Measurements from ENCODE around the gene SYT1. TPM values are rescaled to one million over a fixed set of nuclear protein-coding genes. Genes with fewer than 3 reads are reported as not detected.

SYT1 gene
- total and polyA plus RNA-seq, 3 experiments from 2014 or later, result not detected

GRCh38 chr12:79056775-79057174 lies 192.2 kb downstream of the SYT1 start:
- Histone ChIP-seq H3K9me3 (ENCODE audit: low read length) (no peaks in the 10 kb centered on the region), H3K36me3 (ENCODE audit: insufficient read depth, low read length) (no peaks in the 10 kb centered on the region), H3K27ac (ENCODE audit: low read depth, low read length) (no peak overlapping the region), H3K4me3 (ENCODE audit: low read length) (no peak overlapping the region), H3K27me3 (ENCODE audit: insufficient read depth, low read length, poor library complexity, severe bottlenecking) (no peaks in the 10 kb centered on the region), H3K4me1 (ENCODE audit: insufficient read depth, low read length) (no peaks in the 10 kb centered on the region)
- Mint-ChIP-seq H3K4me3 (no peak overlapping the region), H3K36me3 (no peaks in the 10 kb centered on the region), H3K4me1 (no peaks in the 10 kb centered on the region), H3K9me3 (peaks cover 0 to 14% (median 5%) of the 10 kb centered on the region in 5 donors), H3K27me3 (peaks cover 0 to 4% of the 10 kb centered on the region in 2 donors), H3K27ac (no peak overlapping the region)
- ChIA-PET POLR2A (no interaction called here), CTCF (no interaction called here)
- no peak for DNase-seq

- Histone ChIP-seq H3K36me3 (ENCODE audit: insufficient read depth, low read length) (no peaks in the 10 kb centered on the region), H3K27me3 (ENCODE audit: insufficient read depth, low read length, poor library complexity, severe bottlenecking) (no peaks in the 10 kb centered on the region), H3K4me1 (ENCODE audit: insufficient read depth, low read length) (no peaks in the 10 kb centered on the region), H3K4me3 (ENCODE audit: low read length) (no peak overlapping the region), H3K27ac (ENCODE audit: low read depth, low read length) (no peak overlapping the region), H3K9me3 (ENCODE audit: low read length) (no peaks in the 10 kb centered on the region)
- peaks cover 0 to 21% (median 5%) of the 10 kb centered on the region in 5 donors for H3K9me3 Mint-ChIP-seq
- H3K36me3 Mint-ChIP-seq, result no peaks in the 10 kb centered on the region
- no peaks in the 10 kb centered on the region for H3K4me1 Mint-ChIP-seq
- ChIA-PET CTCF (no interaction called here), POLR2A (no interaction called here)
- H3K4me3 Mint-ChIP-seq, result no peak overlapping the region
- H3K27me3 Mint-ChIP-seq, result peaks cover 0 to 4% of the 10 kb centered on the region in 2 donors
- H3K27ac Mint-ChIP-seq, result no peak overlapping the region
- DNase-seq, result no peak
These were observed 193.0 kb downstream of the SYT1 start for GRCh38 chr12:79057540-79057939.

- no peak overlapping the region for H3K27ac ChIP-seq (ENCODE audit: low read depth, low read length)
- POLR2A ChIA-PET, result no interaction called here
- no peak for DNase-seq
- no peak overlapping the region for H3K4me3 ChIP-seq (ENCODE audit: low read length)
- peaks cover 0 to 4% of the 10 kb centered on the region in 2 donors for H3K27me3 Mint-ChIP-seq
- CTCF ChIA-PET, result no interaction called here
- H3K36me3 ChIP-seq (ENCODE audit: insufficient read depth, low read length), result no peaks in the 10 kb centered on the region
- H3K9me3 ChIP-seq (ENCODE audit: low read length), result no peaks in the 10 kb centered on the region
- no peak overlapping the region for H3K4me3 Mint-ChIP-seq
- no peaks in the 10 kb centered on the region for H3K4me1 Mint-ChIP-seq
- H3K36me3 Mint-ChIP-seq, result no peaks in the 10 kb centered on the region
- no peaks in the 10 kb centered on the region for H3K27me3 ChIP-seq (ENCODE audit: insufficient read depth, low read length, poor library complexity, severe bottlenecking)
- no peaks in the 10 kb centered on the region for H3K4me1 ChIP-seq (ENCODE audit: insufficient read depth, low read length)
- H3K9me3 Mint-ChIP-seq, result peaks cover 1 to 22% (median 3%) of the 10 kb centered on the region in 5 donors
- H3K27ac Mint-ChIP-seq, result no peak overlapping the region
These were observed 193.8 kb downstream of the SYT1 start for GRCh38 chr12:79058342-79058741.

DNA sequence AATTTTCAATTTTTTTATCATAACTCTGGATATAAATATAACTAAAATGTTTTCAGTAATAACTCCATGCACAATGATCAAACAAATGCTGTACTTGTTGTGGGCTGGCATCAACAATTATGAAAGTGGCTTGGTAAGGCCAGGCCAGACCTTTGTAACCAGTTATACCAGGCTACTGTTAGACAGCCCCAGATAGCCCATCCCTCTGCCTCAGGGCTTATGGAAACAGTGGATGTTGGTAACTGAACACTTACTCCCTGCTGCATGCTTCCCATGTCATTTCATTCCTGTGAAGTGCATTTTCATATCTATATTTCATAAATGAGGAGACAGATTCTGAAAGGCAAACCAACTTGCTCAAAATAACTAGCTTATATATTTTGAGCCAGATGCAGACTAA lies 195.0 kb downstream of the SYT1 start:
- Mint-ChIP-seq H3K4me3 (no peak overlapping the region), H3K36me3 (no peaks in the 10 kb centered on the region), H3K27me3 (peaks cover 0 to 4% of the 10 kb centered on the region in 2 donors), H3K27ac (no peak overlapping the region), H3K9me3 (peaks cover 1 to 17% (median 3%) of the 10 kb centered on the region in 5 donors), H3K4me1 (no peaks in the 10 kb centered on the region)
- ChIA-PET POLR2A (no interaction called here), CTCF (no interaction called here)
- H3K36me3 ChIP-seq (ENCODE audit: insufficient read depth, low read length), result no peaks in the 10 kb centered on the region
- H3K27me3 ChIP-seq (ENCODE audit: insufficient read depth, low read length, poor library complexity, severe bottlenecking), result no peaks in the 10 kb centered on the region
- no peak for DNase-seq
- H3K9me3 ChIP-seq (ENCODE audit: low read length), result no peaks in the 10 kb centered on the region
- no peaks in the 10 kb centered on the region for H3K4me1 ChIP-seq (ENCODE audit: insufficient read depth, low read length)
- H3K27ac ChIP-seq (ENCODE audit: low read depth, low read length), result no peak overlapping the region
- H3K4me3 ChIP-seq (ENCODE audit: low read length), result no peak overlapping the region

- Histone ChIP-seq H3K9me3 (ENCODE audit: low read length) (no peaks in the 10 kb centered on the region), H3K36me3 (ENCODE audit: insufficient read depth, low read length) (no peaks in the 10 kb centered on the region), H3K27ac (ENCODE audit: low read depth, low read length) (no peak overlapping the region), H3K4me1 (ENCODE audit: insufficient read depth, low read length) (no peaks in the 10 kb centered on the region), H3K27me3 (ENCODE audit: insufficient read depth, low read length, poor library complexity, severe bottlenecking) (no peaks in the 10 kb centered on the region), H3K4me3 (ENCODE audit: low read length) (no peak overlapping the region)
- H3K4me1 Mint-ChIP-seq, result no peaks in the 10 kb centered on the region
- peaks cover 0 to 4% of the 10 kb centered on the region in 2 donors for H3K27me3 Mint-ChIP-seq
- ChIA-PET CTCF (no interaction called here), POLR2A (no interaction called here)
- no peak overlapping the region for H3K27ac Mint-ChIP-seq
- no peak overlapping the region for H3K4me3 Mint-ChIP-seq
- peaks cover 1 to 17% (median 6%) of the 10 kb centered on the region in 5 donors for H3K9me3 Mint-ChIP-seq
- H3K36me3 Mint-ChIP-seq, result no peaks in the 10 kb centered on the region
- DNase-seq, result no peak
These were observed 198.7 kb downstream of the SYT1 start for GRCh38 chr12:79063258-79063657.

GRCh38 chr12:79067977-79068376 lies 203.4 kb downstream of the SYT1 start:
- no peak overlapping the region for H3K4me3 ChIP-seq (ENCODE audit: low read length)
- Mint-ChIP-seq H3K4me1 (no peaks in the 10 kb centered on the region), H3K9me3 (peaks cover 0 to 12% (median 5%) of the 10 kb centered on the region in 5 donors), H3K36me3 (no peaks in the 10 kb centered on the region), H3K27ac (no peak overlapping the region), H3K4me3 (no peak overlapping the region), H3K27me3 (no peaks in the 10 kb centered on the region)
- no peak for DNase-seq
- no peaks in the 10 kb centered on the region for H3K4me1 ChIP-seq (ENCODE audit: insufficient read depth, low read length)
- ChIA-PET POLR2A (no interaction called here), CTCF (no interaction called here)
- no peaks in the 10 kb centered on the region for H3K27me3 ChIP-seq (ENCODE audit: insufficient read depth, low read length, poor library complexity, severe bottlenecking)
- H3K36me3 ChIP-seq (ENCODE audit: insufficient read depth, low read length), result no peaks in the 10 kb centered on the region
- H3K27ac ChIP-seq (ENCODE audit: low read depth, low read length), result no peak overlapping the region
- H3K9me3 ChIP-seq (ENCODE audit: low read length), result no peaks in the 10 kb centered on the region

DNA sequence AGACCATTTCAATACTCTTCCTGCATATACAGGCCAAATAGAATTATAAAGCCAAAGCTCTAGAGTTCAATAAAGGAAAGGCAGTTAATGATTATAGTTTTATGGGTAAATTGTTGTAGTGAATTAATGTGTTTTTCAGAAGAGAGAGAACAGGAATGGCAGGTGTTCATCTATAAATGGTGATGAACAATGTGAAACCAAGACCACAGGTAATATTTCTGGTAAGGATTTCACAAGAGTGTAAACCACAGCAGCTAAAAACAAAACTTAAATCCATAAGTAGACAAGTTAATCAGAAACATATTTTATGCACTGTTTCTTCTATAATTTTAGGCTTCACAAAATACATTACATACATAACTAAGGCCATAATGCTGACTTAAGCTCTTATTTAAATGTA lies 204.4 kb downstream of the SYT1 start:
- Histone ChIP-seq H3K4me3 (ENCODE audit: low read length) (no peak overlapping the region), H3K4me1 (ENCODE audit: insufficient read depth, low read length) (no peaks in the 10 kb centered on the region), H3K9me3 (ENCODE audit: low read length) (no peaks in the 10 kb centered on the region), H3K27me3 (ENCODE audit: insufficient read depth, low read length, poor library complexity, severe bottlenecking) (no peaks in the 10 kb centered on the region), H3K36me3 (ENCODE audit: insufficient read depth, low read length) (no peaks in the 10 kb centered on the region), H3K27ac (ENCODE audit: low read depth, low read length) (no peak overlapping the region)
- POLR2A ChIA-PET, result no interaction called here
- DNase-seq, result no peak
- no peaks in the 10 kb centered on the region for H3K4me1 Mint-ChIP-seq
- CTCF ChIA-PET, result no interaction called here
- no peak overlapping the region for H3K4me3 Mint-ChIP-seq
- H3K9me3 Mint-ChIP-seq, result peaks cover 0 to 13% (median 5%) of the 10 kb centered on the region in 5 donors
- no peaks in the 10 kb centered on the region for H3K36me3 Mint-ChIP-seq
- H3K27me3 Mint-ChIP-seq, result peaks cover 0 to 1% of the 10 kb centered on the region in 2 donors
- no peak overlapping the region for H3K27ac Mint-ChIP-seq

GRCh38 chr12:79071498-79071897 lies 206.9 kb downstream of the SYT1 start:
- CTCF ChIA-PET, result no interaction called here
- no peak for DNase-seq
- Histone ChIP-seq H3K4me3 (ENCODE audit: low read length) (no peak overlapping the region), H3K4me1 (ENCODE audit: insufficient read depth, low read length) (no peaks in the 10 kb centered on the region), H3K27ac (ENCODE audit: low read depth, low read length) (no peak overlapping the region), H3K36me3 (ENCODE audit: insufficient read depth, low read length) (no peaks in the 10 kb centered on the region), H3K9me3 (ENCODE audit: low read length) (no peaks in the 10 kb centered on the region), H3K27me3 (ENCODE audit: insufficient read depth, low read length, poor library complexity, severe bottlenecking) (no peaks in the 10 kb centered on the region)
- no peaks in the 10 kb centered on the region for H3K36me3 Mint-ChIP-seq
- H3K27ac Mint-ChIP-seq, result no peak overlapping the region
- no peak overlapping the region for H3K4me3 Mint-ChIP-seq
- H3K9me3 Mint-ChIP-seq, result peaks cover 0 to 18% (median 7%) of the 10 kb centered on the region in 5 donors
- POLR2A ChIA-PET, result no interaction called here
- H3K4me1 Mint-ChIP-seq, result no peaks in the 10 kb centered on the region
- H3K27me3 Mint-ChIP-seq, result peaks cover 0 to 1% of the 10 kb centered on the region in 2 donors

DNA sequence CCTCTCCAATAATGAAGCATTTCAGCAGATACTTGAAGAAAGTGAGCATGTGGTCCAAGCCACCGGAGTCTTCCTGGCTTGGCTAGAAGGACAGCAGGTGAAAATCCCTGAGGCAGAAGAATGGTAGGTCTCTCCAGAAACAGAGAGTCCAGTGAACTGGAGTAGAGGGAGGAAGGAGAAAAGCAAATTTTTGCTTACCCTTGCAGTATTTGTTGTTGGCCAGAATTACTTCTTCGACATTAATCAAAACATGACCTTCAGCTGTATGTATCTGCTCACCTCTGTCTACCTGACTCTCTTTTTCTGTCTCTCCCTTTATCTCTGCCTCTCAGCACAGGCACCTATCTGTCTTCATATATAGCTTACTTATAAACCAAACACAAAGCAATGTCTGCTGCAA lies 208.9 kb downstream of the SYT1 start:
- CTCF ChIA-PET, result no interaction called here

More for the DNA sequence above, 208.9 kb downstream of the SYT1 start:
- Histone ChIP-seq H3K36me3 (ENCODE audit: insufficient read depth, low read length) (no peaks in the 10 kb centered on the region), H3K27me3 (ENCODE audit: insufficient read depth, low read length, poor library complexity, severe bottlenecking) (no peaks in the 10 kb centered on the region), H3K27ac (ENCODE audit: low read depth, low read length) (no peak overlapping the region), H3K9me3 (ENCODE audit: low read length) (no peaks in the 10 kb centered on the region), H3K4me3 (ENCODE audit: low read length) (no peak overlapping the region), H3K4me1 (ENCODE audit: insufficient read depth, low read length) (no peaks in the 10 kb centered on the region)
- Mint-ChIP-seq H3K4me1 (no peaks in the 10 kb centered on the region), H3K27me3 (peaks cover 0 to 1% of the 10 kb centered on the region in 2 donors), H3K27ac (no peak overlapping the region), H3K36me3 (no peaks in the 10 kb centered on the region), H3K4me3 (no peak overlapping the region), H3K9me3 (peaks cover 3 to 14% (median 9%) of the 10 kb centered on the region in 5 donors)
- no peak for DNase-seq
- POLR2A ChIA-PET, result no interaction called here
